Measurements from ENCODE around the gene FKRP. TPM values are rescaled to one million over a fixed set of nuclear protein-coding genes. Genes with fewer than 3 reads are reported as not detected.
A peak's percentile ranks its signal among the peaks of the same experiment; 100 is the strongest.
"Not testable (repeated sequence)": the region's sequence is repeated elsewhere in the genome, so short reads cannot be mapped to it uniquely, and the experiment has no call there.

Gene FKRP
- polyA plus RNA-seq, 5 donors, result 20.0 to 30.4 (median 24.5) TPM

GRCh38 chr19:46784262-46785053, 38.6 kb downstream of the FKRP start:
- DNase-seq, result peak in 1 of 2 donors; percentile 74

DNA sequence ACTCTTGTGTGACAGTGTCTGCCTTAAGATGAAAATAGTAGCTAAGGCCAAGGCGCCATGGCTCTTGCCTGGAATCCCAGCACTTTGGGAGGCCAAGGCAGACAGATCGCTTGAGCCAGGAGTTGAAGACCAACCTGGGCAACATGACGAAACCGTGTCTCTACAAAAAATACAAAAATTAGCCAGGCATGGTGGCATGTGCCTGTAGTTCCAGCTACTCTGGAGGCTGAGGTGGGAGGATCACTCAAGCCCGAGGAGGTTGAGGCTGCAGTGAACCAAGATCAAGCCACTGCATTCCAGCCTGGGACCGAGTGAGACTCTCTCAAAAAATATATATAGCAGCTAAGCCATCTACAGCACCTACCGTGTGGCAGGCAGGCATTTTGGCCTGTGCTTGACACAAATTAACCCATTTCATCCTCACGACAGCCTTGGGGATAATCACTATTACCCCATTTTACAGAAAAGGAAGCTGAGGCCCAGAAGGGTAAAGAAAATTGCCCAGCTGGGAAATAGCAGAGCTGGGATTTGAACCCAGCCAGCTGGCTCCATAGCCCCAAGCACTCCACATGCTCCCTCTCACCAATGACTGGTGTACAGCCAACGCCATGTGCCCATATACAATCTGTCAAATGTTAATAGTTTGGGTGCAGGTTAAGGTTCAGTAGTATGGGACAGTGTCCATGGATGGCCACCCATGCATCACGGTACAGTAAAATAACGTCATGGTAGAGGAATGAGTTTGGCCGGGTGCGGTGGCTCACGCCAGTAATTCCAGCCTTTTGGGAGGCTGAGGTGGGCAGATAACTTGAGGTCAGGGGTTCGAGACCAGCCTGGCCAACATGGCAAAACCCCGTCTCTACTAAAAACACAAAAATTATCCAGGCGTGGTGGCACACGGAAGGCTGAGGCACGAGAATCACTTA, 39.5 kb downstream of the FKRP start:
- DNase-seq, result no peak

DNA sequence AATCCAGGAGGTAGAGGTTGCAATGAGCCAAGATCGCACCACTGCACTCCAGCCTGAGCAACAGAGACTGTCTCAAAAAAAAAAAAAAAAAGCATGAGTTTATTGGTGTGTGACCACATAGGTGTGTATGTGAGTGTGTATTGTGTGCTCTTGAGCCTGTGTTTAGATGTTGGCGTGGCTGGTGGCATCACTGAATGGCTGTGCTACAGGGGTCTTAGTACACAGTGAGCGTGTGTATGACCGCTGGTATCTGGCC, 40.1 kb downstream of the FKRP start:
- DNase-seq, result no peak

- peak; percentile 92 to 97 for DNase-seq
Observed at GRCh38 chr19:46786236-46787039, 40.6 kb downstream of the FKRP start.

- DNase-seq, result no peak
Observed at GRCh38 chr19:46787040-46787330, 41.1 kb downstream of the FKRP start.

DNA sequence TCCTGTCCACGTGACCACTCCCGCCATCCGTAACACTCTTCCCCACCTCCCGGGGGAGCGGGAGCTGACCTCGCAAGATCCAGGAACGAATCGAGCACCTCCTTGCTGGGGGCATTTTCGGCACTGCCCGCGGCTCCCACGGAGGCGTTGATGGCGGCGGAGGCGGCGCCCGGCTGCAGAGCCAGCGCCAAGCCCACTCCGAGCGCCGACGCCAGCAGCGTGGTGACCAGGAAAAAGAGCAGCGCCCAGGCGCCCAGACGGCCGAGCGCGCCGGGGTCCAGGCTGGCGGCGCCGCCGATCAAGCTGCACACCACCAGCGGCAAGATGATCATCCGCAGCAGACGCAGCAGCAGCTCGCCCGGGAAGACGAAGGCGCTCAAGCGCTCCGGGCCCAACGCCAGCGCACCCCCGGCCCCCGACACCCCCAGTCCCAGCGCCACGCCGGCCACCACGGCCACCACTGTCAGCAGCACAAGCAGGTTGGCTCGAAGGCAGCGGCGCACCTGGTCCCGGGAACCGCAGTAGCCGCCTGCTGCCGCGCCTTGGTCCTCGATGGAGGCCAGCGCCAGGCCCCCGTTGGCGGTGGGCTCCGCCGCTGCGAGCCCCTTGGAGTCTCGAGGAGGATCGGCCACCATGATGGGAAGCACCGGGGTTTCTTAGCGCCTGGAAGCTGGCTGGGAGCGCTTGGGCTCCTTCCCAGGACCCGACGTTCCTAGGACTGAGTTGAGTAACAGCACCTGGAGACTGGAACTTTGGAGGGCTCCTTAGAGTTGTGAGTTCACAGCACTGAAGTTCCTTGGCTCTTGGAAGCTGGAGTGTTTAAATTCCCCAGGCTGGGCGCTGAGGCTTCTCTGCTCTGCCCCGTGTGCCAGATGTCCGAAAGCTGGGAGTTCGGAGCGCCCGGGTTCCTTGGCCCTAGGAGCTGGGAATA, 41.7 kb downstream of the FKRP start:
- peak in 1 of 2 donors; percentile 40 for DNase-seq

DNA sequence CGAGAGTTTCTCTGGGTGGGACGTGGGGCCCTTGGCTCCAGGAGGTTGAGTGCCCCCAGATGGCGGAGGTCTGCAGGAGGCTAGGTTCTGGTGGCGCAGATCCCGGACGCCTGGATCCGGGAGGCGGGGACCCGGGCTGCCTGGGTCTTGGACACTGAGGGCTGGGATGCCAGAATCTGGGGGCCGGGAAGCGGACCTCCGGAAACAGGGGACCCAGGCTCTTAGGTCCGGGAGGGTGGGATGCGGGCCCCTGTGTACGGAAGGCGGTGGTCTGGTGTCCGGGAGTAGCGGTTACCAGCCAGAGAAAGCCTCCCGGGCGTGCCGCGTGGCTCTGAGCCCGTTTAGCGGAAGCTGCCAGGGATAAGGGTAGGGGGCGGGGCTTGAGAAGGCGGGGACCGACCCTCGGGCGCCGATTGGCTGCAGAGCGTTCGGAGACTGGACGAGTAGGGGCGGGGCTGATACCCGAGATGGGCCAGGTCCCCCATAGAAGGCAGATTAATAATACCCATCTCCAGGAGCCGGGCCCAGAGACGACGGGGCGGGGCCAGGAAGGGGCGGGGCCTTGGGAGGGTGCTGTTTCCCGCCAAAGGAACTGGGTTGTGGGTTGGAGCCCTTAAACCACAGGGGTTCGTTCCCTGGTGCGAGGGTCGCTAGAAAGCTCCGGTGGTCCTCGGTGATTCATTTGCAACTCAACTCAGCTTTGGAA, 42.6 kb downstream of the FKRP start, which contains the start of gene SLC1A5:
TSS of gene SLC1A5 (minus strand) at position 333 of the 706 bp plus-strand sequence. CDS start 629 bp downstream, outside the sequence.
- DNase-seq, result peak; percentile 91 to 94

DNA sequence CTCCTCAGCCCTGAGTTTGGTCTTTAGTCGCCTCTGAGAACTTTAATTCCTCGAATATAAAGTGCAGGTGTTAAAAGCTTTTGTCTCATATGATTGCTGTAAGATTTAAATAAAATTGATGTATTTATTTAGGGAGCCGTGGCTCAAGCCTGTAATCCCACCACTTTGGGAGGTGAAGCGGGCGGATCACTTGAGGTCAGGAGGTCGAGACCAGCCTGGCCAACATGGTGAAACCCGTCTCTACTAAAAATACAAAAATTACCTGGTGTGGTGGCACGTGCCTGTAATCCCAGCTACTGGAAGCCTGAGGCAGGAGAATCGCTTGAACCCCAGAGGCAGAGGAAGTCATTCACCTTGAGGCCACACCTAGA, 43.1 kb downstream of the FKRP start:
- no peak for DNase-seq

DNA sequence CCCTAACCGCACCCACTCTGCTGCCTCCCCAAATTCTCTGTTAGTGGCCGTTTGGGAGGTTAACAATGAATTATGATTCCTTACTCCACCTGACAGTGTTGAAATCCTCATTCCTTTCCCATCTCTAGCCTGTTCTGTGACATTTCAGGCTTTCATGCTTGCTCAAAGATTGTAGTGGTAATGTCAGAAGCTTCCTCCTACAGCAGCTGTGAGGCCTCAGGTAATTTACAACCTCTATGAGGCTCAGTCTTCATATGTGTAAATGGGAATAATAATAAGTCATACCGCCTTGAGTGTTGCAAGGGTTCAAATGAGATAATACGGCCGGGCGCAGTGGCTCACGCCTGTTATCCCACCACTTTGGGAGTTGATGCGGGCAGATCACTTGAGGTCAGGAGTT, 43.5 kb downstream of the FKRP start:
- no peak for DNase-seq

DNA sequence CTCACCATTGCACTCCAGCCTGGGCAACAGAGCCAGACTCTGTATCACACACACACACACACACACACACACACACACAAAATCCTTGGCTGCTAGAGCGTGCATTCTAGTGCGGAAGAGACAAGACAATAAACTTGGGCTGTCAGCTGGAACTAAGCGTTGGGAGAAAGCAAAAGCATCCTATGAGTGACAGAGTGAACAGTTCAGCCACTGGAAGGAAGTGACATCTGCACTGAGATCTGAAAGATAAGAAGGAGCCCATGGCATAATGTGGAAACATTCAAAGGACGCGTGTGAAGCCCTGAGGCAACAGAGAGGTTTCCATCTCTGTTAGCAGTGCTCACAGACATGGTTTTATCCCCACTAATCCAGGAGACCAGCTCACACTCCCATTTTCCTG, 46.1 kb downstream of the FKRP start:
- no peak for DNase-seq

GRCh38 chr19:46797881-46798280, 52.0 kb downstream of the FKRP start:
- DNase-seq, result no peak

- DNase-seq, result no peak
Observed at GRCh38 chr19:46798713-46799112, 52.9 kb downstream of the FKRP start.

GRCh38 chr19:46802152-46802551, 56.3 kb downstream of the FKRP start:
- DNase-seq, result no peak

DNA sequence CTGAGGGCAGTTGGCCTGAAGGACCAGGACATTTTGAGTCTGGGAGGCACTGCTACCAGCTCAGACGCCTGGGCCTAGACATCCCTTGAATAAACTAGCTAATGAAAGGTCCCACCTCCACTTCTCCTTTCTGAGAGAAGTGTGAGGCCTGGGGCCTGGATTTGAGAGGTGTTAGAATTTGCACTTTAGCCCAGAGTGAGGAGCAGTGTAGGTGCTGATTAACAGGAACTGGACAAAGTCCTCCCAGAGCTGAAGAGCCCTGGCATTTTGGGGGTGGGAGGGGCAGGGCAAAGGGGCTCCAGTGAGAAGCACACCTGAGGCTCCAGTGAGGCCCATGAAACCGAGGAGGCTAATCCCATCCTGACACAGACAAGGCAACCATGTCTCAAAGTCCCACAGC, 57.7 kb downstream of the FKRP start:
- no peak for DNase-seq

- DNase-seq, result not testable (repeated sequence)
Observed at GRCh38 chr19:46804432-46804831, 58.6 kb downstream of the FKRP start.

GRCh38 chr19:46806656-46807055, 60.8 kb downstream of the FKRP start:
- DNase-seq, result no peak

All from right lung (tissue), 5 donors.